ENCODE results near the gene SGK1.
"Not testable (repeated sequence)": the region's sequence is repeated elsewhere in the genome, so short reads cannot be mapped to it uniquely, and the experiment has no call there.

SGK1 gene

DNA sequence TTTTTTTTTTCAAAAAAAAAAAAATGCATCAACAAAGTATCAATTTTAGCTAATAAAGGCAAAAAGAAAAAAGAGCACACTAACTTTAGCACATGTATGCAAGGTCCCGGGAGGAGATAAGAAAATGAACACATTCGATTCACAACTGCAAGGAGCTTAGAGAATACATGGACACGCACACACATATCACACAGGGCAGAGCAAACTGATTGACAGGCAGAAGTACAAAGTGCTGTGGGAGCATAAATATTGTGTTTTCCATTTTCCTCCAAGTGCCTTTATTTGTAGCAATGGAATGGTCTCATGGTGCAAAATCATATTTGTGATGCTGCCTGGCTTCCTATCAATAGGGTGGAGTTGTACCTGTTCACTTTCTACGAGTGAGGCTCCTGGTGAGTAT, 63.8 kb downstream of the SGK1 start:
- FAIRE-seq = no peak

DNA sequence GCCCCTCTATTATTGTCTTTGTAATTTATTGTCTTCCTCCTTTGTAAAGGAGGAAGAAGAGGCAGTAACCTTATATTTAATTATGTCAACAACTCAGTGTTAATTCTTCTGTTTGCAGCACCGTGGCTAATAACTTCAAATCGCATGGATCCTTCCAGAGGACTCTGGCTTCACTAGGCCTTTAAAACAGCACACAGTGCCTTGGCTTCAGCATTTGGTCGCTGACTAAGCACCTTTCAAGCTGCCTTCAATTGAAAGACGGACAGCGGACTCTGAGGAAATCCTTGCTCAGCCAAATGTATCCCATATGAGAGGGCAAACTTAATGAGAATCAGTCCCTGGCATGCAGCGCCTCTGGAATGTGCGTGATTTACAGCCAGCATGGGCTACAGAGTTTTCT, 64.2 kb downstream of the SGK1 start:
- DNase-seq (ENCODE audit: low spot score) (peak; percentile 14), FAIRE-seq (no peak)

More for the DNA sequence above, 63.8 kb downstream of the SGK1 start:
- no peak for DNase-seq (ENCODE audit: low spot score)

DNA sequence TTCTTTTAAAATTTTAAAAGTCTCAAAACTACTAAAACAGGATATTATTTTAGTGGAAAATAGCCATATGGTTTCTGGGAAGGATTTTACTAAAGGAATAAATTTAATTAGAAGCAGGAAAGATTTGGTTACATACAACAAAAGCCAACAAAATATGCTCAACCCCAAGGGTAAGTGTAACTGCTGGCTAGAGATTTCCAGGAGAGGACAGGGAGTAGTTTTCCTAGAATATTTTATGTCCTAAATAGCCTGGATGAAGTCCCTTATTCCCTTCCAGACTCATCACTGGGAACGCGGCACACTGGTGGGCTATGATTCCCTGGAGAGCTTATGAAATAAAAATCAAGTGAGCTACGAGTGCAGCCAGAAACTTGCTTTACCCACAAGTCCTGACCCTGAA, 66.6 kb downstream of the SGK1 start:
- DNase-seq (ENCODE audit: low spot score) (no peak), FAIRE-seq (no peak)

DNA sequence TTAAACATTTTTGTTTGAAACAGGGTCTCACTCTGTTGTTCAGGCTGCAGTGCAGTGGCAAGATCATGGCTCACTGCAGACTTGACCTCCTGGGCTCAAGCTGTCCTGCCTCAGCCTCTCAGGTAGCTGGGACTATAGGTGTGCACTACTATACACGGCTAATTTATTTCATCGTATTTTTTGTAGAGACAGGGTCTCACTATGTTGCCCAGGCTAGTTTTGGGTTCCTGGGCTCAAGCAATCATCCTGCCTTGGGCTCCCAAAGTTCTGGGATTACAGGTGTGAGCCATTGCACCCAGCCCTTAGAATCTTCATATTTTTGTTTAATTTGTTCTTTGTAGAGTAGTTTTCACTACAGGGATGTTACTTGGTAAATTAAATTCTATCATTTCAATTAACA, 67.1 kb downstream of the SGK1 start:
- DNase-seq (ENCODE audit: low spot score) = no peak

DNA sequence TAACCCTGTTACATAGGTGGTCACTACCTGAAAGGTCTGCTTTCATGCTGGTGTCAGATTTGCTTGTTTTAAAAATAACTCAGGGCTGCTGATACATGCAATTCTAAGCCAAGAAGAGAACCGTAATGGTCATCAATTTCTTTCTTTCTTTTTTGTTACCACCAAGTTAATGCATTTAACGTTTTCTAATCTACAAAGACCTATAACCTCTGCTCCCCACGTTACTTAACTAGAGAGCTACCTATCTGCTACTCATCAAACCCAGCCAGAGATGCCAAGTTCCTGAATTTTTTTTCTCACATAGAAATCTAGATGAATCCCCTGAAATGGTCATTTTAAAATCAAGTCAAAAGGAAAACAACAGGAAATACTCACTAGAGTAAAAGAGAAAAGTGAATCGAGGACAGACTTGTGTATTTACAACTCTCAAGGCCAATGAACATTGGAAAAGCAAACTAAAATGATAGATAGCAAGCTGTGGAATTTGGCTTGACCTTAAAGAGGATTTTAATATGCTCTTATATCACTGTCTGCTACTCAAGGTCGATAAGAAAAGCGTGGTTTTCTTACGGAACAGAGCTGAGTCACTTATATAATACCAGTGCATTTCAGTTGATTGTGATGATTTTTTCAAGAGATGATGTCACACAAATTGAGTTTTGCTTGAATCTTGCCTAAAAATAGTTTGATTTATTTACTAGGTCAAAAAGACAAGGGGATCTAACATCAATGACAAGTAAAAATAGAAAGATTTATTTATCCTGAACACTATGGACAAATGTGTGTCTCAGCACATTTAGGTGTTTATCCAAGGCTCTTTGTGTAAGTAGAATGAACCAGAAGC, 67.9 kb downstream of the SGK1 start:
- no peak for FAIRE-seq

More for the DNA sequence above, 67.1 kb downstream of the SGK1 start:
- FAIRE-seq = no peak

DNA sequence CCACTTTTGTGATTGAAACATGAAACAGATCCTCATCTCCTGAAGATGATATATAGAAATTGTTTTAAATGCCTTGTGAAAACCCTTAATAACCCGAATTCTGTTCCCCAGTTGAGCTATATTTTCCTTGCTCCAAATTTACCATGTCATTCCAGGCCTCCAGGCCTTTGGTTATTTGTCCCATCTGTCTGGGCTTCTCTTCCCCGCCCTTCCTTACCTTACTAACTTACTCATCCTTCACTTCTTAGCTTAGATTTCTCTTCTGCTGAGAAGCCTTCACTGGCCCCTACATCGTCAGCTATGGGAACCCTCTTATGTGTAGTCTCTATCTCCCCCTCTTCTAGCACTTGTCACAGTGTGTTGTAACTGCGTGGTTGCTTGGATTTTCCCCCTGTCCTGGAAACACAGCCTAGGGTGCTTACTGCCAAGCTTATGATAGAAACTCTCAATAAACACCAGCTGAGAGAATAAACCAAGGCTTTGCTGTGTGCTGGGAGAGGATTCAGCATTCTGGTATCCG, 68.6 kb downstream of the SGK1 start:
- FAIRE-seq = no peak
- DNase-seq (ENCODE audit: low spot score) = no peak

More for the DNA sequence above, 67.9 kb downstream of the SGK1 start:
- DNase-seq (ENCODE audit: low spot score) = no peak

DNA sequence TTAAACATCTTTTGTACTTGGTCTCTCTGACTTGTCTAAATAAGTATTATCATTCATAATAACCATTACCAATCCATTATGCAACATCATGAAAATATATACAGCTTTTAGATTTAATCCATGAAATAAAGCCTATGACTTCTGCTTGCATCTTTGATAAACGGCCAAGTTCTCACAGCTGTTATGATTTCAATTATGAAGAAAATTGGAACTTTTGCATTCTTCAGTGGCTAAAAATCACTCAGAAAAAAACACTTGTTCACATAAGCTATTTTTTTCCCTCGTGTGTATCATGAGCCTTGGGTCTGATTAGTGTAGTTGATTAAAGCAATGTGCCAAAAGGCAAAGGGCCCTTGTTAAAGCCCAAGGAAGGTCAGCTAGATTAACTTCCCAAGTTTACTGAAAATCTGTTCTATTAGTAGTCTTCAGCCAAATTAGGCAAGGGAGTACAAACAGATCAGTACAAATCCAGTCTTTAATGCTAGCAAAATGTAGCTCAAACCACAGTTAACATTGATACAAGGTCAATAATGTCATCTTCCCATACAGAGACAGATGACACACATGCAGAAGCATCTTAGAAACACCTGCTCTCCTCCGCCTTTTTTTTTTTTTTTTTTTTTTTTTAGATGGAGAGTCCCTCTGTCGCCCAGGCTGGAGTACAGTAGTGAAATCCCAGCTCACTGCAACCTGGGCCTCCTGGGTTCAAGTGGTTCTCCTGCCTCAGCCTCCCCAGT, 69.9 kb downstream of the SGK1 start:
- DNase-seq (ENCODE audit: low spot score) = no peak
- FAIRE-seq = no peak

DNA sequence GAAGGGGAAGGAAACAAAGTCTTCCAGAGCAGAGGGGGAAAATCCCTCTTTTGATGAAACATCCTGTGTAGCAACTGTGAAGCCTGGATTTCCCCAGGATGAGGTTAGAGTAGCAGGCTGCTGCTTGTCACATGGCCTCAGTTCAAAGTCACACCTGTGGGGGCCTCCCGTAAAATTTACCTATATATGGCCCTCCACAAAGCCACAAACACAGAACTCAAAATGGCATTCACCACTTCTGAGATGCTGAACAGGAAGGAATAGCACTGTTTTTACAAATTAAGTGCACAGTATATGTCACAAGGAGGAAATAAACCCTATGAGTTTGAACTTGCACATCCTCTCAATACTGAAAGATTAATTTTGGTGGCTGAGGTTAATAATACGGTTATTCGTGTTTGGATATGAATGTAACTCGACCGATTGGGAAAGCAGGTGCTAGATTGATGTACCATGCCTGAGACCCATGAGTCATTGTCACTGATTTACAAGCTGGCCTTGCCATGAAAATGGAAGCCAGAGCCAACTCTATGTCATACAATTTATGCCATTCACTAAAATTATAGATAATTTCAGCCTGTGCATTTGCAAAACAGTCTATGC, 70.6 kb downstream of the SGK1 start:
- no peak for FAIRE-seq
- DNase-seq (ENCODE audit: low spot score) = no peak

DNA sequence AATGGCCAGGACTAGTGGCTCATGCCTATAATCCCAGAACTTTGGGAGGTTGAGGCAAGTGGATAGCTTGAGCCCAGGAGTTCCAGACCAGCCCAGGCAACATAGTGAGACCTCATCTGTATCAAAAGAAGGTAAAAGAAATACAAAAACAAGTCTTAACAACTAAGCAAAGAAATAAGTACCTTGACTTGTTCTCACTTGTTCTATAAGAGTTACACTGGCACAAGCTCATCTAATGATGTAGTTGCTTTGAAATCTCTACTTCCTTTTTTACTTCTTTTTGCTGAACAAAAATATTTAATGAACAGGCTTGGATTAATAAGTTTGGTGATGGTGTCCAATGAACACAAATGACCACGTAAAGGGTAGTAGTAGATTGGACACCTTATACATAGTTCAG, 72.2 kb downstream of the SGK1 start:
- no peak for FAIRE-seq
- no peak for DNase-seq (ENCODE audit: low spot score)

DNA sequence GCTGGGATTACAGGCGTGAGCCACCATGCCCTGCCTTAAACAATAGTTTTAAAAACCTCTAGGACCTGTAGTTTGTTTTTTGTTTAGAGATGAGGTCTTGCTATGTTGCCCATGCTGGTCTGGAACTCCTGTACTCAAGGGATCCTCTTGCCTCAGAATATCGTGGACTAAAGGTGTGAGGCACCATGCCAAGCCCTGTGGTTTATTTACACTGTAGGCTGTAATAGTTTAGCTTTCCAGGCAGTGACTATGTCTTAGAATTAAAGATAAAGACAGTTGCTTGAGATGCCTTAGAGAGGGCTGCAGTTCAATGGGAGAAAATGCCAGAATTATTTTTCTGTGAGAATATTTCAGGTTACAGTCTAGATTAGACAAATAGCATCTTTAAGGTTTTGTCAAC, 72.9 kb downstream of the SGK1 start:
- FAIRE-seq (no peak), DNase-seq (ENCODE audit: low spot score) (no peak)

DNA sequence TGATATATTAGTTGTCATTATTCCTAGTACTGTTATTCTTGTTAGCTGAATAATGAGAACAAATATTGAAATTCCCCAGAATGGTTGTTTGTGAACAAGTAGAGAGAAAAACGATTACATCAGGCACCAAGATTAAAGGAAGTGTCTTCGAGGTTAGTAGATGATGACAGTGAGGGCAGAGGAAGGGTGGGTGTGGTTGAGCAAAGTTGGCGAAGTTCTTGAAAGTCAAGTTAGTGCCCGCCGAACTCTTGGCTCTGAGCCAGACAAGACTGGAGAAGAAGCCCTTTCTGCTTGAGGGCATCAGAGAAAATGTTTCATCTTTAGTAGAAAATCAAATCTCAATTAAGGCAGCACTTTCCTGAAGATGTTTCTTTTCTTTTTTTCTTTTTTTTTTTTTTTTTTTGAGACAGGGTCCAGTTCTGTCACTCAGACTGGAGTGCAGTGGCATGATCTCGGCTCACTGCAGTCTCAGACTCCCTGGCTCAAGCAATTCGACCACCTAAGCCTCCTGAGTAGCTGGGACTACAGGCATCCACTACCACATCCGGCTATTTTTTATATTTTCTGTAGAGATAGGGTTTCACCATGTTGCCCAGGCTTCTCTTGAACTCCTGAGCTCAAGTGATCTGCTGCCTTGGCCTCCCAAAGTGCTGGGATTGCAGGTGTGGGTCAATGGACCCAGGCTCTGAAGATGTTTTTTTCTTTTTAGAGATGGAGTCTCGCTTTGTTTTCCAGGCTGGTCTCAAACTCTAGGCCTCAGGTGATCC, 77.1 kb downstream of the SGK1 start:
- DNase-seq (ENCODE audit: low spot score) (no peak), FAIRE-seq (no peak)

DNA sequence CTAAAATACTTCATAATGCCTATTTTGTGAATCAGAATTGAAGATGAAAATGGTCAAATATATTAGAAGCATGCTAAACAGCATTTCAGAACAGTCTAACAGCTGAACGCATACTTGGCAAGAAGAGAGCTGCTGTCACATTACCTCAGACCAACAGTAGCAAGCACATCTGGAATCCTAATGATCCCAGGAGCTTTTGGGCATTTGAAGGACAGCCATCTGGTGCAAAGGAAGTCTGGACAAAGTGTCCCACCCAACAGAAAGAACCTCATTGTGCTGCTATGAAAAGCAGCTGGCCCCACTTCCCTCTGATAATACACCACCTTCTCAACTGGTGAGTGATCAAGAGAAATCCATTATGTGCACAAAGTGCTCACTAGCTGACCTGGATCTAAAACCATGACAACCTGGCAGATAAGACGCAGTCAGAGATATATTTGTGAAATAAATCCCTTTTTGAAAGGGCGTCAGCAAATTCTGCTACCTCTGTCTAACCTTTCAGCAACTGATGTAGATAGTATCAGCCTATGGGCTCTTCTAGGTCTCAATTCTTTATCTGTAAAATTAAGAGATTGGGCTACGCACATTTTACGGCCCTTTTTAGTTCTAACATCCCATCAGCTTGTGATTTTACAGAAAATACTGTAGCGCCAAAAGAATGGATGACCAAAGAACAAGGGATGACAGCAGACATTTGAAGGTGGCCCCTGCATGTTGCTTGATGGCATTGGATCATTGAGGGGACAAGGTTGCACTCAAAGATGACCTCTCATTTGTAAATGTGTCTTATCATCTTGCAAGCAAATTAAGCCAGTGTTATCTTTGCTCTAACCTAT, 78.7 kb downstream of the SGK1 start:
- DNase-seq (ENCODE audit: low spot score) (no peak), FAIRE-seq (no peak)

DNA sequence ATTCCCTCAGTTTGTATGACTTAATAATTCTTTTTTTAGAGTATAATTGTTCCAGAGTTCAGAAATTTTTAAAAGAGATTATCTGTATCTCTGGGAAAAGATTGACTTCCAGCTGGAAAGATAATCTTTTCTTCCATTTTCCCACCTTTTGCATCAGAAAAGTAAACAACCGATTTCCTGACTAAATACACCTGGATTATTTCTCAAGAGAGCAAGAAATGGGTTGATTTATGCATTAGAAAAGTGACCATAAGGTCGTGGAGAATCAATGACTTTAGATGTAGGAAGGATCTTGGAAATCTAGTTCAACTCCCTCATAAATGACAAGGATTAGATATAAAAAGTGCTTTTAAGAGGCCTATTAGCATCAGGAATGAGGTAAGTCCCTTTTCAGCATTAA, 79.9 kb downstream of the SGK1 start:
- FAIRE-seq (no peak), DNase-seq (ENCODE audit: low spot score) (no peak)

DNA sequence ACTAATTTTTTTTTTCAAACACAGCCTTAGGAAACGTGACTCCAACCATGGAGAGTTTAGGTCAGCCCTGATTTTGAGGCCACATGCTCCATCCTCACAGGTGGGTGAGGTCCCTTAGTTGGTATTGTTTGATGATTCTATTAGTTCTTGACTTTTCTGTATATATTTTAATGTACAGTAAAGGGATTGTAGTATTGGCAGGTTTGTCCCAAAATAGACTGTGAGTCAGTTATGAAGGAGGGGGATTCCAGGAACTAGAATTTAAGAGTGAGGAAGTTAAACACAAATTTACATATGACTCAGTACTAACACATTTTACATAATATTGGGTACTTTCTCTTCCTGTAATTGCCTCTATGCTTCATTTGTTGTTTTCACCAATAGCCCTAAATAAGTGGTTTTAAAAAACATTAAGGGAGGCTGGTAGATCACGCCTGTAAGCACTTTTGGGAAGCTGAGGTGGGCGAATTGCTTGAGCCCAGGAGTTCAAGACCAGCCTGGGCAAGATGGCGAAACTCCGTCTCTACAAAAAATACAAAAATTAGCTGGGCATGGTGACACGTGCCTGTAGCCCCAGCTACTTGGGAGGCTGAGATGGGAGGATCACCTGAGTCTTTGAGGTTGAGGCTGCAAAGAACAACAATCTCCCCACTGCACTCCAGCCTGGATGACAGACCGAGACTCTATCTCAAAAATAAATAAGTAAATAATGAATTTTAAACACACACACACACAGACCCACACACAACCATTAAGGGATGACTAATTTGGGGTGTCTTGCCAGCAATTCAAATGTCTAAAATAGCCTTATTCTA, 81.8 kb downstream of the SGK1 start:
- no peak for FAIRE-seq
- DNase-seq (ENCODE audit: low spot score) = peak; percentile 43

DNA sequence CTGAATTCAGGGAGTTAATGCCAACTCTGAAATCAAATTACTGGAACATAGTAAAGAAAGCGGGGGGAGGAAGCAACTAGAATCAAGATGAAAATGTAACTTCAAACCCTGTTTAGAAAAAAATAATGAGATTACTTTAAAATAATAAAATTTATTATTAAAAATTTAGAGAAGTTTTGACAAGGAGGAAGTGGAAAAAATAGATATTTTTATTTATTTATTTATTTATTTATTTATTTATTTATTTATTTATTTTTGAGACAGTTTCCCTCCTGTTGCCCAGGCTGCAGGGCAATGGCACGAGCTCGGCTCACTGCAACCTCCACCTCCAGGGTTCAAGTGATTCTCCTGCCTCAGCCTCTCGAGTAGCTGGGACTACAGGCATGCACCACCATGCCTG, 82.6 kb downstream of the SGK1 start:
- DNase-seq (ENCODE audit: low spot score); FAIRE-seq: not testable (repeated sequence)

DNA sequence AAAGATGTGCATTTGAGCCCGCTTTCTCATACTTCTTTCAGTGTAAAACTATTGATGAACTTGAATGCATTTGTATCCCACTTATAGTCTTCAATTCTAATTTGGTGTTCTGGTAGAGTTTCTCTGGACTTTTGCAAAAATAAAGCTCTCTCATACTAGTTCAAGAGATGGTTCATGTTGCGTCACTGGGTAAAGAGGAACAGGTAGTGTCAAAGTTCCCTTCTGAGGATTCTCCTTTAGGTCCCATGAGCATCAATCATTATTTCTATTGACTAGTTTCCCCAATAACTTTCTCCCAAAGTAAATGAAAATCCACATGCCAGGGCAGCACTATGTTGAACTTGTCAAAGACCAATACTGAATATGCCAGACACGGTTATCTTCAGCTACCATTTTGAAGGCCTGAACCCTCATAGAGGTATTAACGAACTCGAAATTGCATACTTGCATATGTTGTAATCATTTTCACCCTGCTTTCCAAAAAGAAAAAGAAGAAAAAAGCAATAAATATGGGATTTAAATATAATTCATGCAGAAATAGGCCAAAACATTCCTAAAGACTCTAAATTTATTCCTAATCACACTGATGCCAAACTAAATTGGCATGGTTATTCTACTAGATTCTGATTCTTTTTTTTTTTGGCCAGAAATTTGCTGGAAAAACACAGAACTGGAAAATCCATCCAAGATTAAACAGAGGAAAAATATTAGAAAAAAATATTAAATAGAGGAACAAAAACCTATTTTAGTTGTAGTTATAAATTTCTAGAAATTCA, 84.5 kb downstream of the SGK1 start:
- FAIRE-seq = no peak
- no peak for DNase-seq (ENCODE audit: low spot score)

DNA sequence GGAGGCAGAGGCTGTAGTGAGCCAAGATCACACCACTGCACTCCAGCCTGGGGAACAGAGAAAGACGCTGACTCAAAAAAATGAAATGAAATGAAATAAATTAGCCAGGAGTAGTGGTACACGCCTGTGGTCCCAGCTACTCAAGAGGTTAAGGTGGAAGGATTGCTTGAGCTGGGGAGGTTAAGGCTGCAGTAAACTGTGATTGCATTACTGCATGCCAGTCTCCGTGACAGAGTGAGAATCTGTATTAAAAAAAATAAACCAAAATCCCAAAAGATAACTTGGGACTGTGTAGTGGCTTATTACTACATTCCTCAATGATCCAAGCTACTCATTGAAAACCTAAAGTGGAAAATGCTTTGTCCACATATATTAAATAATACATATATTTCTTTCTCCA, 87.0 kb downstream of the SGK1 start:
- DNase-seq (ENCODE audit: low spot score) (no peak), FAIRE-seq (no peak)

DNA sequence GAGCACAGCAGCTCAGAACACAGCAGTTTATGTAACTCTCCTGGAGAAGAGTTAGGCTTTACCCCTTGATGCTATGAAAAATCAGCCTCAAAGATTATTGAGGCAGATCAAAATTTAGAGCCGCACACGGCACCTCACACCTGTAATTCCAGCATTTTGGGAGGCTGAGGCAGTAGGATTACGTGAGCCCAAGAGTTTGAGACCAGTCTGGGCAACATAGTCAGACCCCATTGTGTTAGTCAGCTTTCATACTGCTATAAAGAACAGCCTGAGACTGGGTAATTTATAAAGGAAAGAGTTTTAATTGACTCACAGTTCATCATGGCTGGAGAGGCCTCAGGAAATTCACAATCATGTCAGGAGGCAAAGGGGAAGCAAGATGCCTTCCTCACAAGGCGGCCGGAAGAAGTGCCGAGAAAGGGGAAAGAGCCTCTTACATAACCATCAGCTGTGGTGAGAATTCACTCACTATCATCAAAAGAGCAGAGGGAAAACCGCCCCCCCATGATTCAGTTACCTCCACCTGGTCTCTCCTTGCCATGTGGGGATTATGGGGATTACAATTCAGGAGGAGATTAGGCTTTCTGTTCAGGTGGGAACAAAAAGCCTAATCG, 87.7 kb downstream of the SGK1 start:
- DNase-seq (ENCODE audit: low spot score) = no peak
- no peak for FAIRE-seq
